Thyroid gland (tissue), 4 donors: Measurements from ENCODE around the gene SPEG. TPM values are rescaled to one million over a fixed set of nuclear protein-coding genes. Genes with fewer than 3 reads are reported as not detected.
A peak's percentile ranks its signal among the peaks of the same experiment; 100 is the strongest.

Source experiments
- DNase-seq, 2 donors: peaks; one replicate each; pipeline ENCODE4 v3.0.0-alpha.2; 2019
- H3K27ac ChIP-seq, 3 donors: fragments of 200-600 bp; sonication (generic); 1 replicate in 2 of 3; 2 replicates in 1 of 3; pipeline ENCODE4 v1.5.1; 2016 to 2019; ENCODE audit warnings: mild to moderate bottlenecking in 1 of 3, moderate library complexity in 1 of 3
- H3K27me3 ChIP-seq: fragments of 200-600 bp; sonication (generic); one replicate; pipeline ENCODE4 v1.5.1; 2019
- H3K36me3 ChIP-seq, 2 donors: fragments of 200-600 bp; sonication (generic); one replicate each; pipeline ENCODE4 v1.5.1; 2016 to 2019
- H3K4me1 ChIP-seq, 2 donors: fragments of 200-600 bp; sonication (generic); one replicate each; pipeline ENCODE4 v1.5.1; 2017 to 2019
- H3K4me3 ChIP-seq, 3 donors: fragments of 200-600 bp; sonication (generic); replicated peaks in 1 of 3; 1 replicate in 2 of 3; 2 replicates in 1 of 3; pipeline ENCODE4 v1.5.1; 2016; ENCODE audit warnings: mild to moderate bottlenecking in 1 of 3
- H3K9me3 ChIP-seq: fragments of 200-600 bp; sonication (generic); one replicate; pipeline ENCODE4 v1.5.1; 2017
- POLR2A ChIP-seq, 2 donors: fragments of 450-650 bp; IDR thresholded peaks; one replicate each; pipeline ENCODE4 v1.6.1; 2017; ENCODE audit warnings: antibody characterized with exemption in 2 of 2, mild to moderate bottlenecking in 2 of 2, moderate library complexity in 1 of 2
- WGBS, 2 donors: methylation state at CpG; one replicate each; pipeline ENCODE4 v1.1.5; 2017; 5-methylcytosine and 5-hydroxymethylcytosine counted together
- intact Hi-C: fragments of 100-400 bp; cut with DNase I; formaldehyde crosslinking; loops from one replicate; pipeline ENCODE4 v1.15.1; 2023
- total RNA-seq, 4 donors: library from RNA; depleted of rRNA; stranded (reverse); fragments of >200 nt; gene quantifications; one replicate each; pipeline ENCODE4 v1.2.3, GENCODE V29; 2016
- TF ChIP-seq, protein P1 (sequence below), 6 experiments: fragments of 200-600 bp in 3 of 6; fragments of 450-650 bp in 3 of 6; sonication (generic) in 3 of 6; IDR thresholded peaks; one replicate each; pipeline ENCODE4 v1.5.1; 2016 to 2019; ENCODE audit warnings: antibody characterized with exemption in 6 of 6, mild to moderate bottlenecking in 2 of 6, inconsistent platforms in 1 of 6, moderate library complexity in 1 of 6

Gene SPEG
- total RNA-seq, 4 donors from 2014 or later: 1.9 to 3.5 (median 3.3) TPM

GRCh38 chr2:219442256-219443015 is 7.8 kb downstream of the SPEG start:
- Histone ChIP-seq H3K36me3 (no peaks in the 10 kb centered on the region), H3K9me3 (no peaks in the 10 kb centered on the region), H3K4me1 (peaks cover 10 to 11% of the 10 kb centered on the region in 2 donors), H3K27me3 (no peaks in the 10 kb centered on the region), H3K27ac (no peak overlapping the region), H3K4me3 (peak overlapping the region in 1 of 3 donors; percentile 52)
- no peak for DNase-seq
- intact Hi-C loops: no loop called here
- 10 to 16% methylated on average over 21 to 26 of the region's 35 CpGs for WGBS, 2 donors
- TF ChIP-seq, protein P1, sequence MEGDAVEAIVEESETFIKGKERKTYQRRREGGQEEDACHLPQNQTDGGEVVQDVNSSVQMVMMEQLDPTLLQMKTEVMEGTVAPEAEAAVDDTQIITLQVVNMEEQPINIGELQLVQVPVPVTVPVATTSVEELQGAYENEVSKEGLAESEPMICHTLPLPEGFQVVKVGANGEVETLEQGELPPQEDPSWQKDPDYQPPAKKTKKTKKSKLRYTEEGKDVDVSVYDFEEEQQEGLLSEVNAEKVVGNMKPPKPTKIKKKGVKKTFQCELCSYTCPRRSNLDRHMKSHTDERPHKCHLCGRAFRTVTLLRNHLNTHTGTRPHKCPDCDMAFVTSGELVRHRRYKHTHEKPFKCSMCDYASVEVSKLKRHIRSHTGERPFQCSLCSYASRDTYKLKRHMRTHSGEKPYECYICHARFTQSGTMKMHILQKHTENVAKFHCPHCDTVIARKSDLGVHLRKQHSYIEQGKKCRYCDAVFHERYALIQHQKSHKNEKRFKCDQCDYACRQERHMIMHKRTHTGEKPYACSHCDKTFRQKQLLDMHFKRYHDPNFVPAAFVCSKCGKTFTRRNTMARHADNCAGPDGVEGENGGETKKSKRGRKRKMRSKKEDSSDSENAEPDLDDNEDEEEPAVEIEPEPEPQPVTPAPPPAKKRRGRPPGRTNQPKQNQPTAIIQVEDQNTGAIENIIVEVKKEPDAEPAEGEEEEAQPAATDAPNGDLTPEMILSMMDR (IDR thresholded peaks at IDR 0.05): no peak
- TF ChIP-seq POLR2A (IDR thresholded peaks at IDR 0.05): no peak

DNA sequence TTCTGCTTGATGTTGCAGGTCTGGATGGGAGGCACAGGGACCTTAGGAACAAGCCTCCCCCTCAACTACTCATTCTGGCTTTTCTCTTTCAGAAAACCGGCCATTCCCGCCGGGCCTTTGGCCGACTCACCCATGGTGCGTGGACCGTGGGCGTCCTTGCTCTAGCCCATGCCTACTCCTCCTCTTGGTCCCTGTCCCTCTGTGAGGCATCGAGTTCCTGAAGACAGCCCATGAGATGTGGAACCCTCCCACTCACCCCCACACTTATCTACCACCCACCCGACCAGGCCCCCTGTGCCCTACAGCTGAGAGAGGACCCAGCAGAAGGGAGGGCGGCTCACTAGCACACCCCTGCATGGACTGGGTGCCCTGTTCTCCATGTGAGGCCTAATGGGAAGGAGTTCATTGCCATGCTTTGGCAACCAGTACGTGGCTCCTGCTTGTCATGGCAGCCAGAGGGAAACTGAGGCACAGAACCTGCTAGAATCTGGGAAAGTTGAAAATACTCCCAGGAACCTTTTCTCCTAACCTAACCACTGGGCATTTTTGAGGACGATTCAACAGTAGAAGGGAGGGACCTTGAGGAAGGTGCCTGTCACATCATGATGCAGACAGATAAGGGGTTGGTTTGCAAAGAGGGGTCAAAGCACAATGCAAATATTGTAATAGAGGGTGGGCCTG is 8.5 kb downstream of the SPEG start:
- intact Hi-C loops: no loop called here
- no peaks in the 10 kb centered on the region for H3K9me3 ChIP-seq
- TF ChIP-seq POLR2A (IDR thresholded peaks at IDR 0.05): no peak
- TF ChIP-seq, protein P1 (IDR thresholded peaks at IDR 0.05): no peak
- H3K36me3 ChIP-seq: no peaks in the 10 kb centered on the region
- peaks cover 6% of the 10 kb centered on the region for H3K27me3 ChIP-seq
- WGBS, 2 donors: 86 to 90% methylated on average over 11 to 12 of the region's 12 CpGs
- no peak overlapping the region for H3K27ac ChIP-seq
- H3K4me1 ChIP-seq: peaks cover 10 to 14% of the 10 kb centered on the region in 2 donors
- DNase-seq: no peak
- no peak overlapping the region for H3K4me3 ChIP-seq

DNA sequence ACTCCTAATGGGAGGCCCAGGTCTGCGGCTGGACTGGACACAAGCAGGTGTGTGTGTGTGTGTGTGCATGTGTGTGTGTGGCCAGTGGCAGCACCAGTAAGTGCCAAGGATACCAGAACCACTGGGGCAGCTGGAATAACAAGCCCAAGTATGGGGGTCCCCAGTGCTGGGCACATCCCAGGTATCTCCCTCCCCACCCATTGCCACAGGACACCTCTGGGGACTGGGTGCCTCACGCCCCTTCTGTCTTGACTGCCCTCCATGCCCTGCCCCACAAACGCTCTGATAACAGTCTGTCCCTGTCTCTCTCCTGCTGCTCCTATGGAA is 9.0 kb downstream of the SPEG start:
- 86 to 94% methylated on average over 3 of the region's 3 CpGs for WGBS, 2 donors
- intact Hi-C loops: no loop called here
- H3K4me3 ChIP-seq: no peak overlapping the region
- TF ChIP-seq, protein P1 (IDR thresholded peaks at IDR 0.05): no peak
- TF ChIP-seq POLR2A (IDR thresholded peaks at IDR 0.05): no peak
- H3K27me3 ChIP-seq: peaks cover 8% of the 10 kb centered on the region
- no peak for DNase-seq
- H3K9me3 ChIP-seq: no peaks in the 10 kb centered on the region
- peaks cover 10 to 19% of the 10 kb centered on the region in 2 donors for H3K4me1 ChIP-seq
- no peak overlapping the region for H3K27ac ChIP-seq
- H3K36me3 ChIP-seq: no peaks in the 10 kb centered on the region

- intact Hi-C loops: no loop called here
- Histone ChIP-seq H3K9me3 (no peaks in the 10 kb centered on the region), H3K27me3 (peaks cover 8% of the 10 kb centered on the region), H3K27ac (no peak overlapping the region), H3K36me3 (no peaks in the 10 kb centered on the region), H3K4me1 (peaks cover 10 to 22% of the 10 kb centered on the region in 2 donors), H3K4me3 (no peak overlapping the region)
- 73 to 90% methylated on average over 8 to 11 of the region's 23 CpGs for WGBS, 2 donors
- no peak for TF ChIP-seq POLR2A (IDR thresholded peaks at IDR 0.05)
- TF ChIP-seq, protein P1 (IDR thresholded peaks at IDR 0.05): no peak
- no peak for DNase-seq
These were observed 10.0 kb downstream of the SPEG start for GRCh38 chr2:219444566-219445091.

DNA sequence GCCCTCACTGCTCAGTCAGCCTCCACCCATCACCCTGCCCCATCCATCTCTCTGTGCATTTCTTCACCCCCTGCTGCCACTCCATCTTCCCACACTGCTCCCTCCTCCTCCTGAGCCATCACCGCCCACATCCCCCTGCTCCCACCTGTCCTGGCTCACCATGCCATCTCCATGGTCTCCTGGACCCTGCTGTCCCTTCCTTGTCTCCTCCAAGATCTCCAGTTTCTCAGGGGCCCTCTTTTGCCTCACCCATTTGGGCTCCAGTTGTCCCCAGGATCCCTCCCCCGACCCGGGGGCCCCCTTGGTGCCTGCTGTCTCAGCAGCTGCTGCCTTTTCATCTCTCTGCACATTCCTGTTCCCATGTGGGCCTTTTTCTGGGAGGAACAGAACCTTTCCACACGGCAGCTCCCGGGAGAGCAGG is 10.6 kb downstream of the SPEG start:
- peaks cover 8% of the 10 kb centered on the region for H3K27me3 ChIP-seq
- no peaks in the 10 kb centered on the region for H3K36me3 ChIP-seq
- DNase-seq: no peak
- 66 to 77% methylated on average over 5 of the region's 5 CpGs for WGBS, 2 donors
- no peaks in the 10 kb centered on the region for H3K9me3 ChIP-seq
- intact Hi-C loops: no loop called here
- TF ChIP-seq, protein P1 (IDR thresholded peaks at IDR 0.05): no peak
- no peak for TF ChIP-seq POLR2A (IDR thresholded peaks at IDR 0.05)
- H3K4me3 ChIP-seq: no peak overlapping the region
- peaks cover 10 to 22% of the 10 kb centered on the region in 2 donors for H3K4me1 ChIP-seq
- H3K27ac ChIP-seq: no peak overlapping the region
